ENCODE data around the gene FHAD1. TPM values are rescaled to one million over a fixed set of nuclear protein-coding genes. Genes with fewer than 3 reads are reported as not detected.

The FHAD1 gene
- total and polyA plus RNA-seq, 4 donors, result under 0.01 to 0.13 (median 0.05) TPM; not detected in 1

GRCh38 chr1:15423355-15424077 lies 176.5 kb downstream of the FHAD1 start:
- Histone ChIP-seq H3K27ac (ENCODE audit: low read depth in 1 of 2, low read length in 2 of 2) (no peak overlapping the region), H3K4me3 (ENCODE audit: low read depth in 1 of 3, low read length in 3 of 3) (no peak overlapping the region), H3K36me3 (ENCODE audit: control insufficient read depth in 4 of 4, insufficient read depth in 3 of 4, low read depth in 1 of 4, low read length in 3 of 4) (peaks cover 0 to 5% (median 1%) of the 10 kb centered on the region in 4 donors), H3K4me1 (ENCODE audit: control insufficient read depth in 4 of 4, insufficient read depth in 4 of 4, low read length in 3 of 4) (peaks cover 0 to 28% (median 20%) of the 10 kb centered on the region in 4 donors), H3K27me3 (ENCODE audit: control insufficient read depth in 4 of 4, insufficient read depth in 4 of 4, low read length in 3 of 4) (no peaks in the 10 kb centered on the region), H3K9me3 (ENCODE audit: control insufficient read depth in 4 of 4, low read length in 3 of 4) (no peaks in the 10 kb centered on the region), H3K9ac (ENCODE audit: low read depth in 1 of 2, low read length in 2 of 2) (no peak overlapping the region)
- TF ChIP-seq REST (IDR thresholded peaks at IDR 0.05) (no peak), FOXA2 (IDR thresholded peaks at IDR 0.05) (no peak), EGR1 (IDR thresholded peaks at IDR 0.05; ENCODE audit: low read depth in 2 of 2) (no peak), MAX (IDR thresholded peaks at IDR 0.05) (no peak), SP1 (IDR thresholded peaks at IDR 0.05) (no peak), TAF1 (conservative IDR thresholded peaks at IDR 0.05) (no peak), JUND (IDR thresholded peaks at IDR 0.05) (no peak), RAD21 (IDR thresholded peaks at IDR 0.05) (no peak), ATF3 (IDR thresholded peaks at IDR 0.05) (no peak), RXRA (IDR thresholded peaks at IDR 0.05) (no peak), CTCF (IDR thresholded peaks at IDR 0.05; ENCODE audit: low read depth, low read length, missing input control) (no peak), GABPA (IDR thresholded peaks at IDR 0.05 in 1 of 2, conservative IDR thresholded peaks at IDR 0.05 in 1 of 2) (no peak), HNF4A (conservative IDR thresholded peaks at IDR 0.05) (no peak), ZBTB33 (IDR thresholded peaks at IDR 0.05) (no peak), NR2F2 (IDR thresholded peaks at IDR 0.05) (no peak), YY1 (IDR thresholded peaks at IDR 0.05) (no peak), FOXA1 (IDR thresholded peaks at IDR 0.05) (no peak)
- no peak for DNase-seq (ENCODE audit: low spot score)
- WGBS, result 86% methylated on average over 11 of the region's 11 CpGs

All from liver (tissue), 9 donors.